GM08714 (cell line): Measurements from ENCODE around the gene CERCAM.

Experiments used
- H3K4me3 ChIP-seq: fragments of 200-500 bp; sonication (Bioruptor generic); 2 replicates; pipeline ENCODE4 v1.5.1; 2014; ENCODE audit warnings: mild to moderate bottlenecking, low read length, inconsistent platforms
- ZNF274 ChIP-seq: IDR thresholded peaks from 2 replicates; pipeline ENCODE4 v1.6.1; 2012; ENCODE audit warnings: mild to moderate bottlenecking, low read depth, low read length

CERCAM gene

GRCh38 chr9:128486201-128486600, 65.5 kb downstream of the CERCAM start:
- no peak for TF ChIP-seq ZNF274
- no peak overlapping the region for H3K4me3 ChIP-seq
